K562 (cell line): ENCODE results near the gene SURF6. TPM values are rescaled to one million over a fixed set of nuclear protein-coding genes. Genes with fewer than 3 reads are reported as not detected.

Source experiments
- ATAC-seq: fragments of 200-7000 bp; cut with Tn5 transposase; 3 replicates; pipeline ENCODE4 v1.9.1; 2020; ENCODE audit warnings: moderate library complexity
- BruUV-seq: library from RNA; stranded (reverse); fragments of 400-500 nt; replicated peaks from 2 replicates; lab custom pipeline; 2021; lab: Mats Ljungman, UMichigan
- CTCF ChIA-PET: fragments of 300-600 bp; formaldehyde crosslinking; extraction: SDS; loops from one replicate; lab custom pipeline; 2021; ENCODE audit warnings: low intra/inter-chr PET ratio; lab: Yijun Ruan, JAX
- POLR2A ChIA-PET: fragments of 300-600, 350-650 bp; sonication (Branson Sonifier 250); formaldehyde crosslinking; extraction: SDS; loops from one replicate; lab custom pipeline; 2021; ENCODE audit warnings: antibody characterized with exemption, inconsistent platforms; lab: Yijun Ruan, JAX
- DNase-seq, 4 experiments: peaks; one replicate each; pipeline versions ENCODE4 v3.0.0 to v3.0.0-alpha.2; 2011 to 2018; ENCODE audit warnings: low spot score in 3 of 4, mixed read lengths in 3 of 4; ENCODE audit errors: extremely low read depth in 1 of 4
- FAIRE-seq: peaks from 2 replicates; lab custom pipeline; 2011; peaks lifted over from hg19 to GRCh38; lab: Jason Lieb, UNC
- H2AFZ ChIP-seq: 2 replicates; pipeline ENCODE4 v1.6.0; 2011; ENCODE audit warnings: low read depth, low read length, control low read depth, inconsistent platforms
- H3K27ac ChIP-seq: fragments of 200-600 bp; 3 replicates; pipeline ENCODE4 v1.8.0; 2011; ENCODE audit warnings: low read depth, mild to moderate bottlenecking, control low read depth, inconsistent platforms, low read length, moderate library complexity, mixed read lengths; ENCODE audit errors: extremely low read depth
- H3K27me3 ChIP-seq, 2 experiments: fragments of 300-600 bp in 1 of 2; 2 replicates in 1 of 2; 3 replicates in 1 of 2; pipeline versions ENCODE4 v1.6.0 to v1.8.0; 2011; ENCODE audit warnings: inconsistent platforms in 2 of 2, low read length in 2 of 2, mild to moderate bottlenecking in 1 of 2, mixed read lengths in 1 of 2, moderate library complexity in 1 of 2; ENCODE audit not compliant: control insufficient read depth in 2 of 2, insufficient read depth in 2 of 2
- H3K36me3 ChIP-seq: fragments of 300-600 bp; 3 replicates; pipeline ENCODE4 v1.8.0; 2011; ENCODE audit warnings: mild to moderate bottlenecking, low read length, inconsistent platforms; ENCODE audit not compliant: control insufficient read depth, insufficient read depth
- H3K4me1 ChIP-seq, 2 experiments: fragments of 200-600 bp in 1 of 2; replicated peaks in 1 of 2; 2 replicates in 1 of 2; 3 replicates in 1 of 2; pipeline versions ENCODE4 v1.5.1 to v1.8.0; 2011; ENCODE audit warnings: inconsistent platforms in 2 of 2, low read length in 2 of 2, mild to moderate bottlenecking in 1 of 2, mixed read lengths in 1 of 2, moderate library complexity in 1 of 2; ENCODE audit not compliant: control insufficient read depth in 2 of 2, insufficient read depth in 2 of 2
- H3K4me2 ChIP-seq: 2 replicates; pipeline ENCODE4 v1.6.1; 2011; ENCODE audit warnings: low read length, control low read depth, inconsistent platforms, mixed read lengths; ENCODE audit not compliant: insufficient read depth
- H3K4me3 ChIP-seq: fragments of 200-600 bp; sonication (generic), shearing (Covaris generic); 2 replicates; pipeline ENCODE4 v1.5.1; 2016; ENCODE audit warnings: control low read depth, inconsistent platforms
- H3K79me2 ChIP-seq: fragments of 200-600 bp; 3 replicates; pipeline ENCODE4 v1.8.0; 2011; ENCODE audit warnings: low read length, inconsistent platforms; ENCODE audit not compliant: control insufficient read depth, insufficient read depth
- H3K9ac ChIP-seq, 2 experiments: 2 replicates each; pipeline versions ENCODE4 v1.6.0 to v1.6.1; 2011; ENCODE audit warnings: low read depth in 2 of 2, low read length in 2 of 2, control low read depth in 1 of 2, inconsistent platforms in 1 of 2, mild to moderate bottlenecking in 1 of 2, mixed read lengths in 1 of 2; ENCODE audit not compliant: insufficient read depth in 1 of 2
- H3K9me1 ChIP-seq: one replicate; pipeline ENCODE4 v1.6.0; 2011; ENCODE audit warnings: inconsistent platforms, mild to moderate bottlenecking, low read length, moderate library complexity; ENCODE audit not compliant: control insufficient read depth, insufficient read depth
- H3K9me3 ChIP-seq: replicated peaks from 2 replicates; pipeline ENCODE4 v1.5.1; 2011; ENCODE audit warnings: low read depth, low read length, inconsistent platforms; ENCODE audit not compliant: control insufficient read depth, insufficient read depth
- H4K20me1 ChIP-seq: replicated peaks from 2 replicates; pipeline ENCODE4 v1.6.1; 2011; ENCODE audit warnings: low read length, inconsistent platforms, mixed read lengths; ENCODE audit not compliant: control insufficient read depth, insufficient read depth
- CEBPB ChIP-seq: fragments of 450-650 bp; IDR thresholded peaks from 2 replicates; pipeline ENCODE4 v1.6.1; 2016; ENCODE audit warnings: missing genetic modification characterization, missing compliant biosample characterization
- CEBPG ChIP-seq, 3 experiments: fragments of 200-800 bp in 1 of 3; sonication (Bioruptor generic) in 1 of 3; sonication (generic) in 1 of 3; formaldehyde crosslinking in 1 of 3; IDR thresholded peaks in 2 of 3; conservative IDR thresholded peaks in 1 of 3; 2 replicates each; pipeline versions ENCODE4 v1.6.1 to v1.8.0; 2016 to 2022; ENCODE audit warnings: missing compliant biosample characterization in 2 of 3, missing genetic modification characterization in 2 of 3, mild to moderate bottlenecking in 1 of 3, missing genetic modification reagents in 1 of 3
- CHD1 ChIP-seq: fragments of 200-600 bp; sonication (generic); IDR thresholded peaks from one replicate; pipeline ENCODE4 v1.6.1; 2012; ENCODE audit warnings: mild to moderate bottlenecking, moderate library complexity, low read length, inconsistent platforms
- ELF4 ChIP-seq: fragments of 450-650 bp; formaldehyde crosslinking; IDR thresholded peaks from 2 replicates; pipeline ENCODE4 v1.4.0; 2022; ENCODE audit warnings: missing genetic modification characterization
- MEIS2 ChIP-seq: fragments of 450-650 bp; IDR thresholded peaks from 2 replicates; pipeline ENCODE4 v1.6.1; 2014; ENCODE audit warnings: mild to moderate bottlenecking; ENCODE audit not compliant: partially characterized antibody
- MNT ChIP-seq, 2 experiments: fragments of 450-650 bp; conservative IDR thresholded peaks; 2 replicates each; pipeline ENCODE4 v1.6.1; 2017; ENCODE audit warnings: mild to moderate bottlenecking in 2 of 2, moderate library complexity in 2 of 2
- NFIC ChIP-seq: fragments of 450-650 bp; IDR thresholded peaks from 2 replicates; pipeline ENCODE4 v1.6.1; 2017; ENCODE audit warnings: mild to moderate bottlenecking, inconsistent platforms
- NFIX ChIP-seq: fragments of 250-450 bp; sonication (Bioruptor Pico); IDR thresholded peaks from 2 replicates; pipeline ENCODE4 v1.4.0; 2020; ENCODE audit warnings: low read depth, mild to moderate bottlenecking, moderate library complexity
- ZFP36 ChIP-seq: fragments of 150-350 bp; IDR thresholded peaks from 2 replicates; pipeline ENCODE4 v1.6.1; 2018; ENCODE audit warnings: low read length, low read depth; ENCODE audit not compliant: partially characterized antibody
- ZNF589 ChIP-seq: fragments of 200-800 bp; sonication (Bioruptor generic); IDR thresholded peaks from 2 replicates; pipeline ENCODE4 v1.6.1; 2016; ENCODE audit warnings: low read depth, missing genetic modification characterization, missing compliant biosample characterization
- WGBS: fragments of 100-300 bp; shearing (Covaris generic); methylation state at CpG from one replicate; pipeline ENCODE4 v1.1.6; 2016; ENCODE audit warnings: low coverage, mixed read lengths; ENCODE audit not compliant: insufficient coverage; ENCODE audit errors: missing lambda C conversion rate; 5-methylcytosine and 5-hydroxymethylcytosine counted together
- in situ Hi-C: fragments of 300-500 bp; cut with MboI; formaldehyde crosslinking; loops from 4 replicates; pipeline ENCODE4 v1.15.0; 2018; ENCODE audit warnings: inconsistent platforms, mixed read lengths
- intact Hi-C: fragments of 100-400 bp; cut with micrococcal nuclease; formaldehyde crosslinking; loops from 2 replicates; pipeline ENCODE4 v1.14.2; 2022
- polyA plus RNA-seq, 8 experiments: library from polyadenylated mRNA; depleted of rRNA in 4 of 8; stranded (reverse) in 5 of 8; unstranded in 3 of 8; fragments of >200 nt; fragmentation: Nextera tagmentation in 2 of 8; fragmentation: Illumina TruSeq in 1 of 8; extraction: Ambion mirVana in 2 of 8; extraction: Trizol in 1 of 8; gene quantifications; 2 replicates each; pipeline versions ENCODE4 v1.2.1 to v1.2.3, GENCODE V29; 2011 to 2014; ENCODE audit warnings: inconsistent platforms in 1 of 8, missing spikeins in 1 of 8
- total RNA-seq, 7 experiments: library from RNA; depleted of rRNA in 6 of 7; stranded (reverse); fragments of >200 nt in 6 of 7; fragmentation: Illumina TruSeq in 2 of 7; extraction: Trizol in 2 of 7; gene quantifications; 2 replicates each; pipeline versions ENCODE4 v1.2.1 to v1.2.3, GENCODE V29; 2011 to 2021; ENCODE audit warnings: low replicate concordance in 1 of 7

Gene SURF6
- total and polyA plus RNA-seq, 9 of the 15 experiments (the other 6 are each of a cell fraction or from before 2014, with no cell fraction given) = 1.4 to 68.3 (median 14.7) TPM

- FAIRE-seq = no peak
- ATAC-seq = no peak
- H3K9ac ChIP-seq = peak overlapping the region in 1 of 2 experiments; percentile 19; a peak in 1 of 4 replicates
- DNase-seq = no peak
- peaks cover 18 to 29% of the 10 kb centered on the region in 2 experiments; a peak in 4 of 5 replicates for H3K4me1 ChIP-seq
- WGBS = 27% methylated on average over 1 of the region's 1 CpG
- intact Hi-C loops = no loop called here
- H3K27ac ChIP-seq = no peak overlapping the region
- H3K4me3 ChIP-seq = no peak overlapping the region
- H2AFZ ChIP-seq = no peak overlapping the region
- CTCF ChIA-PET = no interaction called here
- peaks cover 6% of the 10 kb centered on the region; the same call in 1 of the 3 replicates for H3K36me3 ChIP-seq
- H3K27me3 ChIP-seq = no peaks in the 10 kb centered on the region; a peak in 1 of 5 replicates
- BruUV-seq = no TSS peak
- peaks cover 32% of the 10 kb centered on the region for H3K79me2 ChIP-seq
- H3K9me1 ChIP-seq = no peaks in the 10 kb centered on the region
- in situ Hi-C loops = no loop called here
- peaks cover 6% of the 10 kb centered on the region; the same call in 1 of the 2 replicates for H4K20me1 ChIP-seq
- no peak overlapping the region for H3K4me2 ChIP-seq
- H3K9me3 ChIP-seq = peaks cover 5% of the 10 kb centered on the region
- TF ChIP-seq NFIC (peak; percentile 97), CHD1 (no peak), NFIX (CRISPR knock-in tag) (peak; percentile 91)
- POLR2A ChIA-PET = interaction anchor here (0.6 to 8.3 kb wide), 8 partner anchors 8 to 73 kb away, joined by 3 to 81 read pairs (median 6); partner anchors contain the start of genes MED22 and RPL7A
These were observed 42.5 kb upstream of the SURF6 start for GRCh38 chr9:133378408-133378962.

GRCh38 chr9:133377721-133378216 is 41.8 kb upstream of the SURF6 start:
- peaks cover 39% of the 10 kb centered on the region for H3K79me2 ChIP-seq
- POLR2A ChIA-PET = interaction anchor here (0.6 to 8.3 kb wide), 8 partner anchors 9 to 83 kb away, joined by 3 to 81 read pairs (median 6); no protein-coding TSS in a partner anchor
- no peaks in the 10 kb centered on the region; a peak in 1 of 5 replicates for H3K27me3 ChIP-seq
- CTCF ChIA-PET = interaction anchor here (0.7 kb wide), 1 partner anchor 109 kb away, joined by 3 read pairs; no protein-coding TSS in a partner anchor
- peak; percentile 74 for TF ChIP-seq CEBPB (tag)
- no peak for TF ChIP-seq ZNF589 (CRISPR knock-in tag)
- no peak for TF ChIP-seq ELF4 (CRISPR knock-in tag)
- TF ChIP-seq CEBPG (CRISPR knock-in tag; IDR thresholded peaks at IDR 0.05) = no peak
- TF ChIP-seq CEBPG (tag; conservative IDR thresholded peaks at IDR 0.05 in 1 of 2, IDR thresholded peaks at IDR 0.05 in 1 of 2) = 0 out of 4 replicates have a peak, but pooled peaks have one; percentile 19 to 31
- peak; percentile 7 for TF ChIP-seq MEIS2
- TF ChIP-seq MNT (conservative IDR thresholded peaks at IDR 0.05) = 0 out of 4 replicates have a peak, but pooled peaks of 1 of the 2 experiments have one; percentile 17
- no peak for TF ChIP-seq ZFP36
- WGBS = 30% methylated on average over 6 of the region's 6 CpGs
- H3K9me1 ChIP-seq = no peaks in the 10 kb centered on the region
- H3K4me3 ChIP-seq = no peak overlapping the region
- H3K9me3 ChIP-seq = no peaks in the 10 kb centered on the region
- DNase-seq = peak in 1 of 4 experiments; percentile 70
- peak; percentile 84 for FAIRE-seq
- H3K4me1 ChIP-seq = peaks cover 22 to 35% of the 10 kb centered on the region in 2 experiments; a peak in 4 of 5 replicates
- BruUV-seq = no TSS peak
- H2AFZ ChIP-seq = no peak overlapping the region
- H3K27ac ChIP-seq = no peak overlapping the region
- in situ Hi-C loops (no loop called here), intact Hi-C loops (no loop called here)
- no peak overlapping the region; a peak in 1 of 4 replicates for H3K9ac ChIP-seq
- peak overlapping the region; percentile 23; the same call in 1 of the 2 replicates for H3K4me2 ChIP-seq
- ATAC-seq = no peak
- H4K20me1 ChIP-seq = peaks cover 10% of the 10 kb centered on the region
- peaks cover 14% of the 10 kb centered on the region for H3K36me3 ChIP-seq
